ENCODE results near the gene PCK2. TPM values are rescaled to one million over a fixed set of nuclear protein-coding genes. Genes with fewer than 3 reads are reported as not detected.

The PCK2 gene
- total and polyA plus RNA-seq, 2 of the 8 experiments (the other 6 are each of a cell fraction or from before 2014, with no cell fraction given): 81.9 to 115 TPM

GRCh38 chr14:24080888-24081738 is 13.0 kb upstream of the PCK2 start:
- H3K4me1 ChIP-seq (replicated peaks in 1 of 4; ENCODE audit: control insufficient read depth in 3 of 4, insufficient read depth in 4 of 4, low read length in 3 of 4): peaks cover 0 to 18% (median 12%) of the 10 kb centered on the region in 4 experiments; a peak in 6 of 7 replicates
- FAIRE-seq: no peak
- no peaks in the 10 kb centered on the region for H3K36me3 ChIP-seq (ENCODE audit: control insufficient read depth in 2 of 4, insufficient read depth in 4 of 4, low read length in 3 of 4)
- 1% methylated on average over 36 of the region's 74 CpGs; no CpG with 5 or more reads in 1 of the 2 experiments for WGBS, 2 experiments (ENCODE audit: extremely low coverage in 1 of 2, insufficient coverage in 1 of 2, insufficient read length in 1 of 2, insufficient replicate concordance in 2 of 2, low coverage in 1 of 2, low lambda C conversion rate in 2 of 2, missing lambda C conversion rate in 1 of 2)
- H3K23ac ChIP-seq (ENCODE audit: insufficient read length): no peak overlapping the region
- H3K4me3 ChIP-seq (ENCODE audit: extremely low read depth in 1 of 4, insufficient read depth in 2 of 4, low read depth in 3 of 4, low read length in 4 of 4): peak overlapping the region; percentile 54 to 67 (median 66)
- ChIA-PET POLR2A (ENCODE audit: partially characterized antibody) (interaction anchor here (1.0 to 27.2 kb wide), 14 partner anchors 9 to 162 kb away, joined by 3 to 626 read pairs (median 6); partner anchors contain the start of genes CARMIL3, CPNE6, DCAF11 and EMC9), CTCF (ENCODE audit: partially characterized antibody) (interaction anchor here (0.9 to 23.8 kb wide), 18 partner anchors 11 to 500 kb away, joined by 3 to 316 read pairs (median 6); partner anchors contain the start of genes DCAF11, DHRS4, IRF9 and PCK2)
- no peaks in the 10 kb centered on the region for H3K9me3 ChIP-seq (ENCODE audit: insufficient read depth in 2 of 2, low read depth in 1 of 2, low read length in 1 of 2)
- peak overlapping the region; percentile 87; the same call in 1 of the 2 replicates for H3K18ac ChIP-seq (ENCODE audit: extremely low read depth, low read length)
- peaks cover 0 to 10% (median 7%) of the 10 kb centered on the region in 4 experiments; a peak in 5 of 7 replicates for H3K27me3 ChIP-seq (replicated peaks in 1 of 4; ENCODE audit: control insufficient read depth in 3 of 4, extremely low read depth in 1 of 4, insufficient read depth in 3 of 4, low read length in 3 of 4)
- H3K56ac ChIP-seq (replicated peaks; ENCODE audit: insufficient read length, low read depth, low read length): peak overlapping the region; percentile 47
- H3K4me2 ChIP-seq (ENCODE audit: insufficient read depth in 1 of 2, low read depth in 2 of 2, low read length in 2 of 2): peak overlapping the region; percentile 75 to 84
- peak overlapping the region; percentile 44; the same call in 1 of the 2 replicates for H2AFZ ChIP-seq (ENCODE audit: low read length)
- H2AK5ac ChIP-seq (ENCODE audit: low read depth, low read length): no peak overlapping the region
- H4K20me1 ChIP-seq (replicated peaks in 1 of 2; ENCODE audit: control insufficient read depth in 1 of 2, insufficient read depth in 2 of 2, low read length in 2 of 2): no peaks in the 10 kb centered on the region
- H3K79me2 ChIP-seq (ENCODE audit: control insufficient read depth in 1 of 2, insufficient read depth in 2 of 2, low read length in 2 of 2): no peaks in the 10 kb centered on the region
- no peak overlapping the region for H2BK12ac ChIP-seq (ENCODE audit: low read depth, low read length)
- H3K27ac ChIP-seq (ENCODE audit: low read depth, low read length): no peak overlapping the region
- peak overlapping the region in 3 of 4 experiments; percentile 19 to 68 (median 20); a peak in 4 of 7 replicates for H3K9ac ChIP-seq (replicated peaks in 1 of 4; ENCODE audit: extremely low read depth in 1 of 4, low read depth in 3 of 4, low read length in 3 of 4)
- peak overlapping the region; percentile 32; the same call in 1 of the 2 replicates for H2BK20ac ChIP-seq (ENCODE audit: low read length)
- H2BK120ac ChIP-seq (replicated peaks; ENCODE audit: low read depth, low read length): no peak overlapping the region
- peak overlapping the region; percentile 37 for H4K91ac ChIP-seq (replicated peaks; ENCODE audit: insufficient read length, low read length)
- peak overlapping the region; percentile 95; the same call in 1 of the 2 replicates for H2BK15ac ChIP-seq (ENCODE audit: low read length)
- H3K79me1 ChIP-seq (ENCODE audit: low read depth, low read length): no peaks in the 10 kb centered on the region
- peak in 1 of 2 experiments; percentile 81 for DNase-seq (ENCODE audit: low read depth in 1 of 2, low spot score in 2 of 2)
- peaks cover 11% of the 10 kb centered on the region; the same call in 1 of the 2 replicates for H3K23me2 ChIP-seq (ENCODE audit: low read depth, low read length)
- no peak overlapping the region for H3K4ac ChIP-seq (replicated peaks; ENCODE audit: insufficient read length, low read depth, low read length)
- H3K14ac ChIP-seq (ENCODE audit: insufficient read length): no peak overlapping the region
- peak overlapping the region; percentile 87; the same call in 1 of the 2 replicates for H2BK5ac ChIP-seq (ENCODE audit: low read depth, low read length)
- H4K8ac ChIP-seq (ENCODE audit: extremely low read depth, insufficient read depth, low read length): peak overlapping the region; percentile 1; the same call in 1 of the 2 replicates
- H4K5ac ChIP-seq (ENCODE audit: insufficient read length, low read depth, low read length): no peak overlapping the region
- 0 out of 2 replicates have a peak, but pooled peaks have one; percentile 14 for TF ChIP-seq CREB1 (IDR thresholded peaks at IDR 0.05)
- 0 out of 4 replicates have a peak, but pooled peaks of 1 of the 2 experiments have one; percentile 34 for TF ChIP-seq SIN3A (conservative IDR thresholded peaks at IDR 0.05 in 1 of 2, IDR thresholded peaks at IDR 0.05 in 1 of 2; ENCODE audit: low read depth in 1 of 2, low read length in 2 of 2)
- TF ChIP-seq HDAC2 (IDR thresholded peaks at IDR 0.05; ENCODE audit: borderline replicate concordance in 1 of 2, low read depth in 2 of 2, low read length in 2 of 2): 0 out of 4 replicates have a peak, but pooled peaks of 1 of the 2 experiments have one; percentile 49
- TF ChIP-seq ATF3 (IDR thresholded peaks at IDR 0.05; ENCODE audit: insufficient read depth, low read depth, low read length): no peak
- TF ChIP-seq KDM4A (IDR thresholded peaks at IDR 0.05; ENCODE audit: low read depth, low read length, severe bottlenecking): peak; percentile 79
- TF ChIP-seq TCF12 (IDR thresholded peaks at IDR 0.05; ENCODE audit: low read depth, low read length): no peak
- TF ChIP-seq TAF1 (IDR thresholded peaks at IDR 0.05; ENCODE audit: low read depth, low read length): no peak
- peak; percentile 32; the same call in 1 of the 2 replicates for TF ChIP-seq TBP (IDR thresholded peaks at IDR 0.05; ENCODE audit: low read depth, low read length)
- peak; percentile 43 for TF ChIP-seq EZH2 (IDR thresholded peaks at IDR 0.05; ENCODE audit: low read depth, low read length, severe bottlenecking)

Data from H1 (cell line).